BE2C (cell line): ENCODE data around the gene LRMDA.
"Not testable (repeated sequence)": the region's sequence is repeated elsewhere in the genome, so short reads cannot be mapped to it uniquely, and the experiment has no call there.

ENCODE experiments used
- DNase-seq: peaks from one replicate; pipeline ENCODE4 v3.0.0-alpha.2; 2020
- H3K27me3 ChIP-seq: fragments of 250-450 bp; sonication (Bioruptor Pico); 2 replicates; pipeline ENCODE4 v1.5.1; 2020; ENCODE audit warnings: mild to moderate bottlenecking
- H3K36me3 ChIP-seq: fragments of 250-450 bp; sonication (Bioruptor Pico); 2 replicates; pipeline ENCODE4 v1.5.1; 2020; ENCODE audit warnings: mild to moderate bottlenecking
- H3K4me1 ChIP-seq: fragments of 250-450 bp; sonication (Bioruptor Pico); 2 replicates; pipeline ENCODE4 v1.5.1; 2020
- H3K4me3 ChIP-seq: 2 replicates; pipeline ENCODE4 v1.5.1; 2011; ENCODE audit warnings: low read depth, low read length
- H3K9me3 ChIP-seq: fragments of 250-450 bp; sonication (Bioruptor Pico); 2 replicates; pipeline ENCODE4 v1.5.1; 2020
- TF ChIP-seq, protein P1 (sequence below): IDR thresholded peaks from 2 replicates; pipeline ENCODE4 v1.5.1; 2012; ENCODE audit warnings: mild to moderate bottlenecking, low read depth, low read length

Gene LRMDA

DNA sequence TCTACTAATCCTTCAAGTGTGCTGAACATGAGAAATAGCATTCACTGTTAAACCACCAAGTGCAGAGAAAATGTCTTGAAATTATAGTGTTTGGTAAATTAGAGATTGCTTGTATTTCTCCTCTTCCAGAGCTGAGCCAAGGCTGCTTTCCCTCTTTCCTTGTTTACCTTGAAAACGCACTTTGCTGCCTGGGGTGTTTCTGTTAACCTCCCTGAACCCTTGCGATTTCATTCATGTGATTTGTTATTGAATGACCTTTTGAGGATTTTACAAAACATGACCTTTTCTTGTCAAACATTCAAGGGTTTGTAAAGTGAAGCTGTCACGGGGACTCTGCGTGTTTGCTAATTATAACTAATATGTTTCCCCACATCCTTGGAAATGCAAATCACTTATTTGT, 169.4 kb downstream of the LRMDA start:
- Histone ChIP-seq H3K9me3 (no peaks in the 10 kb centered on the region), H3K4me1 (no peaks in the 10 kb centered on the region), H3K36me3 (no peaks in the 10 kb centered on the region), H3K27me3 (no peaks in the 10 kb centered on the region), H3K4me3 (no peak overlapping the region)
- no peak for DNase-seq
- TF ChIP-seq, protein P1, sequence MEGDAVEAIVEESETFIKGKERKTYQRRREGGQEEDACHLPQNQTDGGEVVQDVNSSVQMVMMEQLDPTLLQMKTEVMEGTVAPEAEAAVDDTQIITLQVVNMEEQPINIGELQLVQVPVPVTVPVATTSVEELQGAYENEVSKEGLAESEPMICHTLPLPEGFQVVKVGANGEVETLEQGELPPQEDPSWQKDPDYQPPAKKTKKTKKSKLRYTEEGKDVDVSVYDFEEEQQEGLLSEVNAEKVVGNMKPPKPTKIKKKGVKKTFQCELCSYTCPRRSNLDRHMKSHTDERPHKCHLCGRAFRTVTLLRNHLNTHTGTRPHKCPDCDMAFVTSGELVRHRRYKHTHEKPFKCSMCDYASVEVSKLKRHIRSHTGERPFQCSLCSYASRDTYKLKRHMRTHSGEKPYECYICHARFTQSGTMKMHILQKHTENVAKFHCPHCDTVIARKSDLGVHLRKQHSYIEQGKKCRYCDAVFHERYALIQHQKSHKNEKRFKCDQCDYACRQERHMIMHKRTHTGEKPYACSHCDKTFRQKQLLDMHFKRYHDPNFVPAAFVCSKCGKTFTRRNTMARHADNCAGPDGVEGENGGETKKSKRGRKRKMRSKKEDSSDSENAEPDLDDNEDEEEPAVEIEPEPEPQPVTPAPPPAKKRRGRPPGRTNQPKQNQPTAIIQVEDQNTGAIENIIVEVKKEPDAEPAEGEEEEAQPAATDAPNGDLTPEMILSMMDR, result no peak

DNA sequence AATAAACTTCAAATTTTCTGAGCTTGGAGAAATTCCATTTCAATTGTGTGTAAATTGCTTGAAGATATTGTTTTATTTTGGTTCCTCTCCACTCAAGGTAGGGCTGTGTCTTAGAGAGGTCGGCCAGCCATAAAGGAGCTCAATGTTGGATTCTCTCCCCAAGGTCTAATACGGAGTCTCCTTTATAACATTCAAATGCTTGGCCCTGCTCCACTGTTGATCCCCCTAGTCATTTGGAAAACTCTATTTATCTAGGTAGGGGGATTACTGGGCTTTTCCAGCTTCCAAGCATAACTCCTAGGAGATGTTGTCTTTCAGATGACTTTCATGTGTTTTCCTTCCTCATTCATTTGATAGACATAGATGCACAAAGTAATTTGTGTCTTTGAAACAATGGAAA, 170.9 kb downstream of the LRMDA start:
- H3K9me3 ChIP-seq, result no peaks in the 10 kb centered on the region
- no peaks in the 10 kb centered on the region for H3K36me3 ChIP-seq
- no peak for DNase-seq
- no peaks in the 10 kb centered on the region for H3K4me1 ChIP-seq
- H3K4me3 ChIP-seq, result no peak overlapping the region
- TF ChIP-seq, protein P1, result no peak
- H3K27me3 ChIP-seq, result no peaks in the 10 kb centered on the region

DNA sequence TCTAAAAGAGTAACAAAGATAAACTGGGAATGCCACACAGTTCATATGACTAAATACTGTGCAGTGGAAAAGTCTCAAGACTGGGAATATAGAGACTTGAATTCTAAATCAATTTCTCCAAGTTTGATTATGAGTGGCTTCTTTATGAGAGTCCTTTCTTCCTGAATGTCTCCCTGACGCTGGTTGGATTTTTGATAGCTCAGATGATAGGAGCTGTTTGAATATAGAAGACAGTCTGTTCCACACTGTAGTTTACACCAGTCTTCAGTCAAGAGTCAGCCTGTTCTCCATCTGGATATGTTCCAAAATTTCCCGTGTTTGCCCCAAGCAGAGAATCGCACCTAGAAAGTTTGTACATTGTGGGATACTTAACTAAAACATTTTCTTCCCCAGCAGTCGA, 173.7 kb downstream of the LRMDA start:
- no peak for DNase-seq
- no peaks in the 10 kb centered on the region for H3K9me3 ChIP-seq
- H3K36me3 ChIP-seq, result no peaks in the 10 kb centered on the region
- no peaks in the 10 kb centered on the region for H3K4me1 ChIP-seq
- H3K4me3 ChIP-seq, result no peak overlapping the region
- TF ChIP-seq, protein P1, result no peak
- no peaks in the 10 kb centered on the region for H3K27me3 ChIP-seq

DNA sequence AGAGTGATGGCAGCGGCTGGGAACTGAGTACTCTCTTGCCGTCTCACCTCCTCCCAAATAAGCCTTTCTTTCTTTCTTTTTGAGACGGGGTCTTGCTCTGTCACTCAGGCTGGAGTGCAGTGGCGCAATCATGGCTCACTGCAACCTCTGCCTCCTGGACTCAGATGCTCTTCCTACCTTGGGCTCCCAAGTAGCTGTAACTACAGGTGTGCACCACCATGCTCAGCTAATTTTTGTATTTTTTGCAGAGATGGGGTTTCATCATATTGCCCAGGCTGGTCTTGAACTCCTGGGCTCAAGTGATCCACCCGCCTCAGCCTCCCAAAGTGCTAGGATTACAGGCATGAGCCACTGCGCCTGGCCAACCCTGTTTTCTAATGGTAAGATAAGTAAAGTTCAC, 174.4 kb downstream of the LRMDA start:
- not testable (repeated sequence) for H3K36me3 ChIP-seq, H3K27me3 ChIP-seq, H3K4me1 ChIP-seq, DNase-seq, H3K4me3 ChIP-seq, H3K9me3 ChIP-seq

DNA sequence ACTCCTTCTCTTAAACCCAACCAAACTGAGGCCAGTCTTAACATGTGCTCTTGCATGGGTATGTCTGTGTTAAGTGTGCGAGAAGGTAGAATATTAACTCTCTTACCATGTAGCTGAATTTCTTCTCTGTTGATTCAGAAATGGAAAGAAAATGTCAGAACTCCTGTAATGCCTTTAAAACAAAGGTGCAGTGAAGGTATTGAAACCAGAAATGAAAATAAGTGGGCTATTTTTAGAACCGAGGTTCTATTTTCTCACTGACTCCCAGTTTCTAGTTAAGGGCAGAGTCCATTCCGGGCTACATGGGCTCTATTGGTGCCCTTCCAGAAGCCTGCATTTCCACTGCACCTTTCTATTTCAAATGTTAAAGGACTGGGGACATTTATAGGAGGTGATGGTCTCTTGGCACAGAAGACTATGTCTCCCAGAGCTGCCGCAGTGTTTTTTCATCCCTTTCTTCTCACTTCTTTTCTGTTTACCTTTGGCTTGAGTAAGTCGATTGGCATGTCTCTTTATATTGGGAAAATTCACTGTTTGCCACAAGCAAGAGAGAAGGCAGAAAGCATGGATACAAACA, 174.9 kb downstream of the LRMDA start:
- no peaks in the 10 kb centered on the region for H3K27me3 ChIP-seq
- no peak overlapping the region for H3K4me3 ChIP-seq
- no peaks in the 10 kb centered on the region for H3K9me3 ChIP-seq
- no peak for DNase-seq
- no peaks in the 10 kb centered on the region for H3K4me1 ChIP-seq
- H3K36me3 ChIP-seq, result no peaks in the 10 kb centered on the region
- TF ChIP-seq, protein P1, result no peak

DNA sequence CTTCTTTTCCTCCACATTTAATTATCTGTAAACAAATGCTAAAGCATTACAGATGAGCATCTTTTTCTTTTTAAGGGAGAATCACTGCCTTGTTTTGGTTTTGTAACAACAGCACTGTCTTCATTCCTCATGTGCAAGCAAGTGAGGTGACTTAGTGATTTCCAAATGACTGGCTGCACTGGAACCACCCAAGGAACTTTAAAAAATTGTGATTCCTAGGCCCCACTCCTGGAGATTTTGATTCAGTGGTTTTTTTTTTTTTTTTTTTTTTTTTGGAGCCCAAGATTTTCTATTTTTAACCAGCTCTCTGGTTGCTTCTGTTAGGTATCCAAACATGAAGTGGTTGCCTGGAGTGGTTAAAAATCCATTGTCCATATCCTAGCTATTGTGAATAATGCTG, 176.2 kb downstream of the LRMDA start:
- DNase-seq, result no peak

More for the DNA sequence above, 176.2 kb downstream of the LRMDA start:
- H3K4me1 ChIP-seq, result no peaks in the 10 kb centered on the region
- TF ChIP-seq, protein P1, result no peak
- no peaks in the 10 kb centered on the region for H3K36me3 ChIP-seq
- H3K27me3 ChIP-seq, result no peaks in the 10 kb centered on the region
- H3K9me3 ChIP-seq, result no peaks in the 10 kb centered on the region
- H3K4me3 ChIP-seq, result no peak overlapping the region
